ENCODE results near the gene CAPSL.
"Not testable (repeated sequence)": the region's sequence is repeated elsewhere in the genome, so short reads cannot be mapped to it uniquely, and the experiment has no call there.

Gene CAPSL

DNA sequence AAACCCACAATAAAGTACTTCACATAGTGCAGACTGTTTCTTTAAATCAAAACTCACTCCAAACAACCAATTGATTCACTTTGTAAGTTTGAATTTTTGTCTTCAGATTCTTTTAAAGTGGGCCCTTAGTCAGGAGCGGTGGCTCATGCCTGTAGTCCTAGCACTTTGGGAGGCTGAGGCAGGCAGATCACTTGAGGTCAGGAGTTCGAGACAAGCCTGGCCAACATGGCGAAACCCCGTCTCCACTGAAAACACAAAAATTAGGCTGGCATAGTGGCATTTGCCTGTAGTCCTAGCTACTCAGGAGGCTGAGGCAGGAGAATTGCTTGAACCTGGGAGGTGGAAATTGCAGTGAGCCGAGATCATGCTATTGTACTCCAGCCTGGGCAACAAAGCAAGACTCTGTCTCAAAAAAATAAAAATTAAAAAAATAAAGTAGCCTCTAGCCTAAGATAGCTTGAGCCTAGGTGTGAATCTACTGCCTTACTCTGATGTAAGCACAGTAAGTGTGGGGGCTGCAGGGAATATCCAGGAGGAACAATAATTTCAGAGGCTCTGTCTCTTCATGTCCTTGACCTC is 82.1 kb downstream of the CAPSL start:
- H3K4me1 ChIP-seq = peaks cover 40% of the 10 kb centered on the region
- H3K9me3 ChIP-seq; DNase-seq (ENCODE audit: low spot score in 2 of 2); H3K27me3 ChIP-seq (ENCODE audit: low read depth); H3K4me3 ChIP-seq; H3K36me3 ChIP-seq (replicated peaks); in situ Hi-C loops (cut with MboI; ENCODE audit: low sequenced_read_pairs): not testable (repeated sequence)

DNA sequence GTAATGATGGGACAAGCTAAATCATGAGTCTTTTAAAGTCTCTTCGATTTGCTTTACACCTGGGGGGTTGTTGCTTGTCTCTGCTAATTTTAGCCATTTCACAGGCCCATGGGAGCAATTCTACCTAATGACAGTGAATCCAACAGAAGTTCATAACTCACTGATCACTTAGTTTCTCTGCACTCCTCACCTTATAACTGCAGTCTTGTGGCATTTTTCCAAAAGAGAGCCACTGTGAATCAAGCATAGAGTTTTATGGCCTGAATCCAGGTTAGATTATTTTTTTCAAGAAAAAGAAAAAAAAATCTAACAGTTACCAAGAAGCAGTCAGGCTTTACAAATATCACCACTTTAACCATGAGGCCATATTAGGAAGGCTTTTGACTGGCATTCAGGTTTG is 83.2 kb downstream of the CAPSL start:
- no peaks in the 10 kb centered on the region for H3K9me3 ChIP-seq
- in situ Hi-C loops (cut with MboI; ENCODE audit: low sequenced_read_pairs) = no loop called here
- H3K4me1 ChIP-seq = peaks cover 31% of the 10 kb centered on the region
- no peaks in the 10 kb centered on the region for H3K36me3 ChIP-seq (replicated peaks)
- H3K27me3 ChIP-seq (ENCODE audit: low read depth) = no peaks in the 10 kb centered on the region
- H3K4me3 ChIP-seq = no peak overlapping the region
- DNase-seq (ENCODE audit: low spot score in 2 of 2) = no peak

All from HAP-1 (cell line).